HG03469 (cell line): ENCODE data around the gene CEP170B.

Experiments
- ATAC-seq: cut with Tn5 transposase; IDR thresholded peaks from one replicate; pipeline ENCODE4 v1.9.1; 2021; ENCODE audit warnings: mild to moderate bottlenecking, moderate library complexity, moderate number of reproducible peaks; ENCODE audit not compliant: unreplicated experiment

CEP170B gene

GRCh38 chr14:104929268-104930230 is 64.5 kb downstream of the CEP170B start:
- ATAC-seq: no peak

- ATAC-seq: no peak
Observed at GRCh38 chr14:104930526-104931303, 65.6 kb downstream of the CEP170B start.

DNA sequence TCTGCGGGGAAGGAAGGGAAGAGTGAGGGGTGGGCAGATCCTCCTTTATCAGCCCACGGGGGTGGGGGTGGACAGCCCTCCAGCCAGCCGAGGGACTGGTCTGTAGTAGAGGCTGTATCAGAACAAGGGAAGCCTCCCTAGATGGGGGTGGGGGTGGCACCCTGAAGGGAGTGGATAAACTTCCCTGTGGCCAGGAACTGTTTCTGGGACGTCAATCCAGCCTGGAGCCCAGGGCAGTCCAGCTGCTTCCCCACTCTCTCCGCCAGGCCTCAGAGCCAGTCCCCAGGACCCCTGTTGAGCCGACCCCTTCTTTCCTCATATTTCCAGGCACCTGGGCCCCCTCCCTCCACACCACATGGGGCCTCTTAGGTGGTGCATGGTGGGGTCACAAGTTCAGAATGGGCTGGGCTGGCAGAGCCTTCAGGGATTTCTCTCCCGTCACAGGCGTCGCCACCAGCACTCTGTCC is 66.3 kb downstream of the CEP170B start:
- no peak for ATAC-seq

- ATAC-seq: no peak
Observed at GRCh38 chr14:104931771-104932675, 67.0 kb downstream of the CEP170B start.

GRCh38 chr14:104932676-104933631 is 67.9 kb downstream of the CEP170B start:
- no peak for ATAC-seq

DNA sequence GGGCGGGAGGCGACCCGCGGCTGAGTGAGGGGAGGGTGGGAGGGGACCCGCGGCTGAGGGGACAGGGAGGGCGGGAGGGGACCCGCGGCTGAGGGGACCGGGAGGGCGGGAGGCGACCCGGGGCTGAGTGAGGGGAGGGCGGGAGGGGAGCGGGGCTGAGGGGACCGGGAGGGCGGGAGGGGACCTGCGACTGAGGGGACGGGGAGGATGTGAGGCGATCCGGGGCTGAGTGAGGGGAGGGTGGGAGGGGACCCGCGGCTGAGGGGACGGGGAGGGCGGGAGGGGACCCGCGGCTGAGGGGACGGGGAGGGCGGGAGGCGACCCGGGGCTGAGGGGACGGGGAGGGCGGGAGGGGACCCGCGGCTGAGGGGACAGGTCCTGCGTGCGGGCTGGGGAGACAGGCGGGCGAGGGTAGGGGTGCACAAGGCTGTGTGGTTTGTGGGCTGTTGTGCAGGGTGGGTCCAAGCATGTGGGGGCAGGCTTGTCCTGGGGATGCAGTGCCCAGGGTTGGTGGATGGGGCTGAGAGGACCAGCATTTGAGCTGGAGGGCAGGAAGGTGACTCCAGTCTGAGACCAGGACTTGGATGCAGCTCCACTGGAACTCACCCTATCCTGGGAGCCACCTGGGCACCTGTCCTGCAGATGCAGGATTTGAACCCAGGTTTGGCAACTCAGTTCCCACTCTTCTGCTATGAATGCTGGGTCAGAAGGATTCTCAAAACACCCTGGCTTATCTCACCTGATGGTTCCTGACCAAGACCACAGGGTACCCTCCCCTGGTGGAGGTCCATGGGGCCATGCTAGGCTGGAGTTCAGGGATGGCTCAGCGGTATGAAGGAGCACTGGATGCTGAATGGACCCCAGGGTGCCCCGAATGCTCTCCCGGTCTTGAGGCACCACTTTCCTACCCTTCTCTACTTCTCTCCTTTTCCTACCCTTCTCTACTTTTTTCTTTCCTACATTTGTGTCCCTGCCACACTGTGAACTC is 69.0 kb downstream of the CEP170B start:
- ATAC-seq: no peak

DNA sequence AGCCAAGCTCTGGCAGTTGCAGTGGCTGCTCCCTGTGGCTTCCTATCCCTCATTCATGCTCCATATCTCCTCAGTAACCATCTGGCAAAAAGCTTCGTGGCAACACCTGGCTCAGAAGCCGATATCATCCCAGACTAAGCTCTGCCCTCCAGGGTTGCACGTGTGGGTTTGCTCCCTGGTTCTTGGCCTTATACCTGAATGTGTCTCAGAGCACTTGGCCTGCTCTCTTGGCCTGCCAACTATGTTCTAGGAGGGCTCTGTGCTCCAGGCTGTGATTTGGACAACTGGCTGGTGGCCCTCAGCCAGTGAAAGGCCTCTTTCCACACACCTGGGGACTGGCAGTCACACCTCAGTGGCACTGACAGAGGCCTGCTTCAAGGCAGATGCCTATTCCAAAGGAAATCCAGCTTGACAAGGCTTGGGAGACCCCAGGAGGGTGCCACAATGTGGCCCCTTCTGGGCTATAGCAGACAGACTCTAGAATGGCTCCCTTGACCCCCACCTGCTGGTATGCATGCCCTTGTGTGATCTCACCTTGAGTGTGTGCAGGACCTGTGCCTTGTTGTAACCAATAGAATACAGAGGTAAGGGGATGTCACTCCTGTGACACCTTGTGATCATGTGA is 70.1 kb downstream of the CEP170B start:
- no peak for ATAC-seq

- no peak for ATAC-seq
Observed at GRCh38 chr14:104935955-104936354, 70.9 kb downstream of the CEP170B start.

GRCh38 chr14:104936361-104937155 is 71.5 kb downstream of the CEP170B start:
- ATAC-seq: no peak

GRCh38 chr14:104937161-104937560 is 72.1 kb downstream of the CEP170B start:
- no peak for ATAC-seq

- ATAC-seq: no peak
Observed at GRCh38 chr14:104937694-104938365, 72.8 kb downstream of the CEP170B start.

DNA sequence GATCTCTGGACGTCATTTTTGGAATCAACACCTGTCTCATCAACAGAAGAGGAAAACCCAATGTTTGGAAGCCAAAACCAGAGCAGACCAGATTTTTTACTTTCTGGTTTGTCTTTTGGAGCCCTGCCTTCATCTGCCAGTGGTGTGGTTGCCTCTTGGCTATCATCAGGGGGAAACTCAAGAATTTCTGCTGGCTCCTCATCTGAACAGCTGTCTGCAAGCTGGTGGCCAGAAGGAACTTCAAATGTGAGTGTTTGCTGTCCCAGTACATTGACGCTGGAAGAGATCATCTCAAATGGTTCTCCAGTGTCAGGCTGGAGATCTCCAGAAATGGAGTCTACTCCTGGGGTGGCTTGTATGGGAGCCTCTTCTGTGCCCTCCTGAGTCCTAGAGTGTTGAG is 73.4 kb downstream of the CEP170B start:
- ATAC-seq: no peak

DNA sequence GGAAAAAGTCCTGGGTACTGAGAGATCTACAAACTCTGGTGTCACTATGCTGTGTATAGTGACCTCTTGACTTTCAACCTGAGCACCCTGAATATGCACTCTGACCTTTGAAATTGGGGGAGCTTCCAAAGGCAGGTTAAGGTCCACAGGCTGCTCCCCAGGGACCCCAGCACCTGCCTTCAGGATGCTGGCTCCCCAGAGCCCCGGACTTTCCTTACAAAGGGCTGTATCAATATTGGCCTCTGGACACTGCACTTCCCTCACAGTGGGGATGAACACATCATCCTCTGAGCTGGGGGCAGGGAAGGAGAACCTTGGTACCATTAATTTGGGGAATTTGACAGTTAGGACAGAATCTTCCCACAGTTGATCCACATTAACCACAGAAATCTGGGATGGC is 73.9 kb downstream of the CEP170B start:
- ATAC-seq: no peak

- no peak for ATAC-seq
Observed at GRCh38 chr14:104939666-104940410, 74.8 kb downstream of the CEP170B start.

GRCh38 chr14:104940526-104941150 is 75.6 kb downstream of the CEP170B start:
- ATAC-seq: no peak
